ENCODE results near the gene UBXN1.

The UBXN1 gene

GRCh38 chr11:62678770-62679696 is at the start of gene UBXN1:
UBXN1 (minus strand) TSS chr11:62679073; CDS start chr11:62678923, 150 bp downstream.
- Histone ChIP-seq H3K4me2 (ENCODE audit: low read length) (peak within 1 kb of the TSS; percentile 98), H3K4me3 (ENCODE audit: low read length) (peak within 1 kb of the TSS; percentile 98), H3K4me1 (ENCODE audit: control insufficient read depth, low read length) (peaks cover 38% of the 10 kb centered on the region), H3K36me3 (ENCODE audit: control insufficient read depth, low read length) (peaks cover 34% of the 10 kb centered on the region), H3K79me2 (ENCODE audit: control insufficient read depth, low read length) (peaks cover 49% of the 10 kb centered on the region), H3K27ac (ENCODE audit: low read depth, low read length) (peak within 1 kb of the TSS; percentile 59), H3K27me3 (ENCODE audit: control insufficient read depth, low read length) (no peaks in the 10 kb centered on the region), H4K20me1 (ENCODE audit: control insufficient read depth, insufficient read depth, low read depth, low read length) (no peaks in the 10 kb centered on the region), H3K9me3 (ENCODE audit: control insufficient read depth, insufficient read depth, low read length) (no peaks in the 10 kb centered on the region), H3F3A (ENCODE audit: control insufficient read depth, insufficient read depth) (peaks cover 17% of the 10 kb centered on the region), H3K9me2 (replicated peaks; ENCODE audit: control insufficient read depth, low read length) (no peaks in the 10 kb centered on the region)
- no peak for TF ChIP-seq EZH2phosphoT487 (IDR thresholded peaks at IDR 0.05; ENCODE audit: borderline replicate concordance, low read length)
- TF ChIP-seq CTCF (IDR thresholded peaks at IDR 0.05; ENCODE audit: low read depth, low read length, poor library complexity, severe bottlenecking), result no peak

GRCh38 chr11:62728171-62728988 is 49.5 kb upstream of the UBXN1 start, which contains the start of gene TTC9C:
TTC9C (plus strand) TSS chr11:62728486; CDS start chr11:62728849, 363 bp downstream.
- Histone ChIP-seq H3K9me2 (replicated peaks; ENCODE audit: control insufficient read depth, low read length) (no peaks in the 10 kb centered on the region), H3K27ac (ENCODE audit: low read depth, low read length) (peak within 1 kb of the TSS; percentile 92), H3F3A (ENCODE audit: control insufficient read depth, insufficient read depth) (no peaks in the 10 kb centered on the region; the same call in 1 of the 2 replicates), H3K27me3 (ENCODE audit: control insufficient read depth, low read length) (no peaks in the 10 kb centered on the region), H3K9me3 (ENCODE audit: control insufficient read depth, insufficient read depth, low read length) (no peaks in the 10 kb centered on the region), H4K20me1 (ENCODE audit: control insufficient read depth, insufficient read depth, low read depth, low read length) (peaks cover 25% of the 10 kb centered on the region), H3K4me3 (ENCODE audit: low read length) (peak within 1 kb of the TSS; percentile 90), H3K79me2 (ENCODE audit: control insufficient read depth, low read length) (peaks cover 87% of the 10 kb centered on the region), H3K36me3 (ENCODE audit: control insufficient read depth, low read length) (peaks cover 68% of the 10 kb centered on the region), H3K4me1 (ENCODE audit: control insufficient read depth, low read length) (peaks cover 29% of the 10 kb centered on the region), H3K4me2 (ENCODE audit: low read length) (peak within 1 kb of the TSS; percentile 85)
- no peak for TF ChIP-seq EZH2phosphoT487 (IDR thresholded peaks at IDR 0.05; ENCODE audit: borderline replicate concordance, low read length)
- no peak for TF ChIP-seq CTCF (IDR thresholded peaks at IDR 0.05; ENCODE audit: low read depth, low read length, poor library complexity, severe bottlenecking)

- Histone ChIP-seq H3K36me3 (ENCODE audit: control insufficient read depth, low read length) (peaks cover 68% of the 10 kb centered on the region), H3K27ac (ENCODE audit: low read depth, low read length) (peak overlapping the region; percentile 92), H3K4me2 (ENCODE audit: low read length) (peak overlapping the region; percentile 85), H3K9me2 (replicated peaks; ENCODE audit: control insufficient read depth, low read length) (no peaks in the 10 kb centered on the region), H4K20me1 (ENCODE audit: control insufficient read depth, insufficient read depth, low read depth, low read length) (peaks cover 25% of the 10 kb centered on the region), H3K27me3 (ENCODE audit: control insufficient read depth, low read length) (no peaks in the 10 kb centered on the region), H3K79me2 (ENCODE audit: control insufficient read depth, low read length) (peaks cover 87% of the 10 kb centered on the region), H3K4me1 (ENCODE audit: control insufficient read depth, low read length) (peaks cover 29% of the 10 kb centered on the region), H3K4me3 (ENCODE audit: low read length) (peak overlapping the region; percentile 90), H3F3A (ENCODE audit: control insufficient read depth, insufficient read depth) (no peaks in the 10 kb centered on the region; the same call in 1 of the 2 replicates), H3K9me3 (ENCODE audit: control insufficient read depth, insufficient read depth, low read length) (no peaks in the 10 kb centered on the region)
- no peak for TF ChIP-seq EZH2phosphoT487 (IDR thresholded peaks at IDR 0.05; ENCODE audit: borderline replicate concordance, low read length)
- no peak for TF ChIP-seq CTCF (IDR thresholded peaks at IDR 0.05; ENCODE audit: low read depth, low read length, poor library complexity, severe bottlenecking)
Observed at GRCh38 chr11:62727872-62728170, 48.9 kb upstream of the UBXN1 start.

Data from DOHH2 (cell line).